Measurements from ENCODE around the gene COMT.

GRCh38 chr22:19903031-19903430 lies 38.5 kb upstream of the COMT start:
- TF ChIP-seq, protein P1, sequence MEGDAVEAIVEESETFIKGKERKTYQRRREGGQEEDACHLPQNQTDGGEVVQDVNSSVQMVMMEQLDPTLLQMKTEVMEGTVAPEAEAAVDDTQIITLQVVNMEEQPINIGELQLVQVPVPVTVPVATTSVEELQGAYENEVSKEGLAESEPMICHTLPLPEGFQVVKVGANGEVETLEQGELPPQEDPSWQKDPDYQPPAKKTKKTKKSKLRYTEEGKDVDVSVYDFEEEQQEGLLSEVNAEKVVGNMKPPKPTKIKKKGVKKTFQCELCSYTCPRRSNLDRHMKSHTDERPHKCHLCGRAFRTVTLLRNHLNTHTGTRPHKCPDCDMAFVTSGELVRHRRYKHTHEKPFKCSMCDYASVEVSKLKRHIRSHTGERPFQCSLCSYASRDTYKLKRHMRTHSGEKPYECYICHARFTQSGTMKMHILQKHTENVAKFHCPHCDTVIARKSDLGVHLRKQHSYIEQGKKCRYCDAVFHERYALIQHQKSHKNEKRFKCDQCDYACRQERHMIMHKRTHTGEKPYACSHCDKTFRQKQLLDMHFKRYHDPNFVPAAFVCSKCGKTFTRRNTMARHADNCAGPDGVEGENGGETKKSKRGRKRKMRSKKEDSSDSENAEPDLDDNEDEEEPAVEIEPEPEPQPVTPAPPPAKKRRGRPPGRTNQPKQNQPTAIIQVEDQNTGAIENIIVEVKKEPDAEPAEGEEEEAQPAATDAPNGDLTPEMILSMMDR (conservative IDR thresholded peaks at IDR 0.05; ENCODE audit: low read depth, low read length) = no peak
- no peak for TF ChIP-seq BHLHE40 (IDR thresholded peaks at IDR 0.05; ENCODE audit: low read depth, low read length)
- no peak for TF ChIP-seq RAD21 (IDR thresholded peaks at IDR 0.05; ENCODE audit: low read length)
- TF ChIP-seq RCOR1 (IDR thresholded peaks at IDR 0.05; ENCODE audit: insufficient replicate concordance, low read length) = no peak
- TF ChIP-seq SMC3 (IDR thresholded peaks at IDR 0.05; ENCODE audit: low read depth, low read length) = no peak
- TF ChIP-seq POLR2A (IDR thresholded peaks at IDR 0.05; ENCODE audit: low read depth, low read length) = no peak
- no peak for TF ChIP-seq CEBPB (IDR thresholded peaks at IDR 0.05; ENCODE audit: low read depth, low read length)
- no peak for TF ChIP-seq NFE2L2 (IDR thresholded peaks at IDR 0.05; ENCODE audit: low read depth, low read length)
- TF ChIP-seq RFX5 (IDR thresholded peaks at IDR 0.05; ENCODE audit: low read depth, low read length) = no peak
- TF ChIP-seq, protein P2, sequence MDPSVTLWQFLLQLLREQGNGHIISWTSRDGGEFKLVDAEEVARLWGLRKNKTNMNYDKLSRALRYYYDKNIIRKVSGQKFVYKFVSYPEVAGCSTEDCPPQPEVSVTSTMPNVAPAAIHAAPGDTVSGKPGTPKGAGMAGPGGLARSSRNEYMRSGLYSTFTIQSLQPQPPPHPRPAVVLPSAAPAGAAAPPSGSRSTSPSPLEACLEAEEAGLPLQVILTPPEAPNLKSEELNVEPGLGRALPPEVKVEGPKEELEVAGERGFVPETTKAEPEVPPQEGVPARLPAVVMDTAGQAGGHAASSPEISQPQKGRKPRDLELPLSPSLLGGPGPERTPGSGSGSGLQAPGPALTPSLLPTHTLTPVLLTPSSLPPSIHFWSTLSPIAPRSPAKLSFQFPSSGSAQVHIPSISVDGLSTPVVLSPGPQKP (IDR thresholded peaks at IDR 0.05; ENCODE audit: borderline replicate concordance, low read depth, low read length) = no peak
- TF ChIP-seq MAFK (IDR thresholded peaks at IDR 0.05; ENCODE audit: low read depth, low read length) = no peak
